Measurements from ENCODE around the gene EPAS1.

DNA sequence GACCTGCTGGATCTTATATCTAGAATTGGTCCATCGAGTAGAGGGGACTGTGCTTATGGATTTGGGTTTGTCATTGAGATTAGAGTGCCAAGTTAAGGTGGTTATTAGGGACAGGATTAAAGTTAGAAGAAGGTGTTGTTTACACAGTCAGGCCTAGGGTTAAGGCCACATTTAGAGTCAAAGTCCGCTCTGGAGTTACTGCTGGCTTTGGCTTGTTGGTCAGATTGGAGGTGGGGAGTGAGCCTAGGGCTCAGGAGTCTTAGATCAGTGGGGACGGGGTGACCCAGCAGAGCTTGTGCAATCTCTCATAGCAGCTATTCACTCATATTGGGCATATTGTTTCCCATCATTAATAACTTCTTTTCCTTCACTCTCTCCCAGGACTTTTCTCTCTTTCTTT is 13.5 kb upstream of the EPAS1 start:
- no peak for TF ChIP-seq EZH2 (IDR thresholded peaks at IDR 0.05; ENCODE audit: borderline replicate concordance, low read length)
- TF ChIP-seq, protein P1, sequence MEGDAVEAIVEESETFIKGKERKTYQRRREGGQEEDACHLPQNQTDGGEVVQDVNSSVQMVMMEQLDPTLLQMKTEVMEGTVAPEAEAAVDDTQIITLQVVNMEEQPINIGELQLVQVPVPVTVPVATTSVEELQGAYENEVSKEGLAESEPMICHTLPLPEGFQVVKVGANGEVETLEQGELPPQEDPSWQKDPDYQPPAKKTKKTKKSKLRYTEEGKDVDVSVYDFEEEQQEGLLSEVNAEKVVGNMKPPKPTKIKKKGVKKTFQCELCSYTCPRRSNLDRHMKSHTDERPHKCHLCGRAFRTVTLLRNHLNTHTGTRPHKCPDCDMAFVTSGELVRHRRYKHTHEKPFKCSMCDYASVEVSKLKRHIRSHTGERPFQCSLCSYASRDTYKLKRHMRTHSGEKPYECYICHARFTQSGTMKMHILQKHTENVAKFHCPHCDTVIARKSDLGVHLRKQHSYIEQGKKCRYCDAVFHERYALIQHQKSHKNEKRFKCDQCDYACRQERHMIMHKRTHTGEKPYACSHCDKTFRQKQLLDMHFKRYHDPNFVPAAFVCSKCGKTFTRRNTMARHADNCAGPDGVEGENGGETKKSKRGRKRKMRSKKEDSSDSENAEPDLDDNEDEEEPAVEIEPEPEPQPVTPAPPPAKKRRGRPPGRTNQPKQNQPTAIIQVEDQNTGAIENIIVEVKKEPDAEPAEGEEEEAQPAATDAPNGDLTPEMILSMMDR (conservative IDR thresholded peaks at IDR 0.05 in 1 of 2, IDR thresholded peaks at IDR 0.05 in 1 of 2; ENCODE audit: extremely low read depth in 1 of 2, insufficient read depth in 1 of 2, low read depth in 1 of 2, low read length in 2 of 2), result no peak

Data from mammary epithelial cell (primary cell).